DND-41 (cell line): ENCODE measurements around the gene TNN.

Source experiments
- EZH2 ChIP-seq: IDR thresholded peaks from 3 replicates; pipeline ENCODE4 v1.6.1; 2012; ENCODE audit warnings: borderline replicate concordance, low read depth, mild to moderate bottlenecking, moderate library complexity, low read length, inconsistent platforms; ENCODE audit not compliant: severe bottlenecking
- TF ChIP-seq, protein P1 (sequence below): IDR thresholded peaks from 2 replicates; pipeline ENCODE4 v1.5.1; 2012; ENCODE audit warnings: borderline replicate concordance, low read length, moderate library complexity, mild to moderate bottlenecking; ENCODE audit not compliant: poor library complexity, severe bottlenecking; ENCODE audit errors: extremely low read depth

GRCh38 chr1:175075572-175076568 is 8.2 kb downstream of the TNN start:
- TF ChIP-seq, protein P1, sequence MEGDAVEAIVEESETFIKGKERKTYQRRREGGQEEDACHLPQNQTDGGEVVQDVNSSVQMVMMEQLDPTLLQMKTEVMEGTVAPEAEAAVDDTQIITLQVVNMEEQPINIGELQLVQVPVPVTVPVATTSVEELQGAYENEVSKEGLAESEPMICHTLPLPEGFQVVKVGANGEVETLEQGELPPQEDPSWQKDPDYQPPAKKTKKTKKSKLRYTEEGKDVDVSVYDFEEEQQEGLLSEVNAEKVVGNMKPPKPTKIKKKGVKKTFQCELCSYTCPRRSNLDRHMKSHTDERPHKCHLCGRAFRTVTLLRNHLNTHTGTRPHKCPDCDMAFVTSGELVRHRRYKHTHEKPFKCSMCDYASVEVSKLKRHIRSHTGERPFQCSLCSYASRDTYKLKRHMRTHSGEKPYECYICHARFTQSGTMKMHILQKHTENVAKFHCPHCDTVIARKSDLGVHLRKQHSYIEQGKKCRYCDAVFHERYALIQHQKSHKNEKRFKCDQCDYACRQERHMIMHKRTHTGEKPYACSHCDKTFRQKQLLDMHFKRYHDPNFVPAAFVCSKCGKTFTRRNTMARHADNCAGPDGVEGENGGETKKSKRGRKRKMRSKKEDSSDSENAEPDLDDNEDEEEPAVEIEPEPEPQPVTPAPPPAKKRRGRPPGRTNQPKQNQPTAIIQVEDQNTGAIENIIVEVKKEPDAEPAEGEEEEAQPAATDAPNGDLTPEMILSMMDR: no peak
- TF ChIP-seq EZH2: no peak
